ENCODE measurements around the gene PLCH1.

DNA sequence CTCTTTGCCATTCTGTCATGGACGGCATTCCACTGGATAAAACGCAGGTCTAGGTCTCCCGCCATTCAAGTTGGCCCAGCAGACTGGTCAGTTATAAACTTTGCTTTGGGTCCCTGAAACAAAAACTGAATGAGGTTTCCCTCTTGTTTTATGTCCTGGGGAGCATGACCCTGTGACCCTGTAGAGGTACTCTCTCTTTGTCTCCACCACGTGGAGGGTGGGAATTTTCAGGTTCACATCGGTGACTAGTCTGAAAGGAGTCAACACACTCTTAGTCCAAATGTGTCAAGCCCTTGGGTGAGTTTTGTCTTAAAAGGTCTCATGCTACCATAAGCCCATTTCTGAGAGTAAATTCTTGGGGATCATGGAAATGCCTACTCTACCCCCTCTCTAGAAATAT lies 139.9 kb downstream of the PLCH1 start:
- no peak for TF ChIP-seq EZH2 (IDR thresholded peaks at IDR 0.05; ENCODE audit: borderline replicate concordance)
- TF ChIP-seq, protein P1, sequence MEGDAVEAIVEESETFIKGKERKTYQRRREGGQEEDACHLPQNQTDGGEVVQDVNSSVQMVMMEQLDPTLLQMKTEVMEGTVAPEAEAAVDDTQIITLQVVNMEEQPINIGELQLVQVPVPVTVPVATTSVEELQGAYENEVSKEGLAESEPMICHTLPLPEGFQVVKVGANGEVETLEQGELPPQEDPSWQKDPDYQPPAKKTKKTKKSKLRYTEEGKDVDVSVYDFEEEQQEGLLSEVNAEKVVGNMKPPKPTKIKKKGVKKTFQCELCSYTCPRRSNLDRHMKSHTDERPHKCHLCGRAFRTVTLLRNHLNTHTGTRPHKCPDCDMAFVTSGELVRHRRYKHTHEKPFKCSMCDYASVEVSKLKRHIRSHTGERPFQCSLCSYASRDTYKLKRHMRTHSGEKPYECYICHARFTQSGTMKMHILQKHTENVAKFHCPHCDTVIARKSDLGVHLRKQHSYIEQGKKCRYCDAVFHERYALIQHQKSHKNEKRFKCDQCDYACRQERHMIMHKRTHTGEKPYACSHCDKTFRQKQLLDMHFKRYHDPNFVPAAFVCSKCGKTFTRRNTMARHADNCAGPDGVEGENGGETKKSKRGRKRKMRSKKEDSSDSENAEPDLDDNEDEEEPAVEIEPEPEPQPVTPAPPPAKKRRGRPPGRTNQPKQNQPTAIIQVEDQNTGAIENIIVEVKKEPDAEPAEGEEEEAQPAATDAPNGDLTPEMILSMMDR (IDR thresholded peaks at IDR 0.05; ENCODE audit: poor library complexity): no peak

All from hepatocyte (in vitro differentiated cells).